Activated CD8-positive, alpha-beta memory T cell treated with anti-CD3 and anti-CD28 coated beads for 4 hours (primary cell): ENCODE data around the gene RFWD3.

Experiments used
- DNase-seq, 2 donors: peaks; one replicate each; pipeline ENCODE4 v3.0.0-alpha.2; 2020; ENCODE audit warnings: low read depth in 2 of 2

Gene RFWD3

DNA sequence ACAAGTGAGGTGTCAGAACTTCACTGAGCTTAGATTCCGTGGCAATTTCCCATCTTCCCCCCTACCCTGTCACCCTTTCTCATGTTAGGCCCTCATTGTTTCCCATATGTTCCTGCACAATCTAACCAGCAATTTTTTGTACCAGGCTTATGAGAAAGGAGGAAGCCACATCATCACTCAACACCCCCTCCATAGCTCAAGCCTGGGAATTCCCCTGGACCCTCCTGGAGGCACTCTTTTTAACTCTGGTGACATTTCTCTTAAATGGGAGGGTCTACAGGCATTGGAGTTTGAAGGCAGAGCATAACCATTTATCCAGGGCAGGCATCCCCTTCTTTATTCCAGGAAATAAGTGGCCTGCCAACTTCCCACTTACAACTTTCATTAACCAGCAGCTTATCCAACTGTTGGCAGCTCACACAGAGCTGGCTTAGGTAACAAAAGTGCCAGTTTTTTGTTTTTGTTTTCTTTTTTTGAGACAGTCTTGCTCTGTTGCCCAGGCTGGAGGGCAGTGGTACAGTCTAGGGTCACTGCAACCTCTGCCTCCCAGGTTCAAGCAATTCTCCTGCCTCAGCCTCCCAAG, 49.4 kb downstream of the RFWD3 start:
- DNase-seq: no peak

DNA sequence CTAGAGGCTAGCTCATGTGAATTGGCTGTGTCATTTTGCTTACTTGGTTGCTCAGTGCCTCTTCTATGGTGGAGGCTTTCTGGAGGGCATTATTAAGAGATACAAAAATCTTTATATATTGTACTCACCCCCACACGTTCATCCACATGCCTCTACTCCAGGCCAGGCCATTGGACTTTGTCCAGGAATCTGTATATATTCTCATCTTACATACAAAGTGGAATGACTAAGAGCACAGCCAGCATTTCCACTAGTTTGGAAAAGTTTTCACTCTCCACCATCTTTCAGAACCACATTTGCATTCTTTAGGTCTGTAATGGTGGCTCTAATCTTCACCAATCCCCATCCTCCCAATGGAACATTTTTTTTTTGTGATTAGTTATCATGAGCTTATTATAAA, 55.0 kb downstream of the RFWD3 start:
- no peak for DNase-seq

DNA sequence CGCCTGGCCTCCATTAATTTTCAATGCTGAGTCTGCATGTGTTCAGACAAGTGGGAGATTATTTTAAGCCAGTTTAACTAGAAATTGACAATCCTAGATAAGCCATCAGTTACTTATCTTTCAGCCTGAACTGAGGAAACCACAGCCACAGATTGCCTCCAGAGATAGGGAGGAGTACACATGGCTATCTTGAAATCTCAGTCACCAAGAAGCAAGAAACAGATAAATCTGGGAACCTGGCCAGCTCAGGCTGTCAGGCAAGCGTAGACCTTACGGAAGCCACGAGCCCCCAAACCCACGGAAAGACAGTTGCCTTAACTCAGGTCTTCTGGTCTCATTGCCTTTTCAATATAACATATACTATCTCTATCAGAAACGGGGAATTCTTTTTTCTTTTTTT, 57.7 kb downstream of the RFWD3 start:
- peak in 1 of 2 donors; percentile 31 for DNase-seq

DNA sequence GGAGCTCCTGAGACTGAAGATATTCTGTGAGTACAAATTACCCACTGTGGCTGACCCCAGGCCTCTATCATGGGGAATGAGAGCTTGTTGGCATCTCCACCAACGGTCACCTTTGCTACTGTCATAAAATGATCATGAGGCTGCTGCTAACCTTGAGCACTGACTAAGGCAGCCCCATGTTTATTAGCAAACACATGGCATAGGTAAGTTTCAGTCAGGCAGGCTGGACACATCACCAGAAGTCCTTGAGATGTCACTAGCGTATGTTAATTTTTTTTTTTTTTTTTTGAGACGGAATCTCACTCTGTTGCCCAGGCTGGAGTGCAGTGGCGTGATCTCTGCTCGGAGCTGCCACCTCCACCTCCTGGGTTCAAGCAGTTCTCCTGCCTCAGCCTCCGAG, 58.3 kb downstream of the RFWD3 start:
- DNase-seq: no peak

DNA sequence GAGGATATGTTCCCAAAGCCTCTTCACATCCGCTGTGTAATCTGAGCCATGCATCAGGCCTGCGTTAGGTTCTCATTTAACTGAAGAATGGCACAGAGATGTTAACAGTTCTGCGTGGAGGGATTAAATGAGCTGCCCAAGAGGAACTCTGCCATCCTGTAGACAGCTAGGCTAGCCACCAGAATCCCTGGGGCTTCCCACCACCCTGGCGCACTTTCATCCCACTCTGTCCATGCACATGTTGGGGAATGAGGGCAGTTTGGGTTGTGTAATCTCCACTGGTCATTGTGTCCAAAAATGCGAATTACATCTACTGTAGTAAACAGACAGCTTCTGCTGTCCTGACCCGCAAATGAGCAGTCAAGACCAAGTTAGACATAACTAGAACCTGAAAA, 58.7 kb downstream of the RFWD3 start:
- no peak for DNase-seq

DNA sequence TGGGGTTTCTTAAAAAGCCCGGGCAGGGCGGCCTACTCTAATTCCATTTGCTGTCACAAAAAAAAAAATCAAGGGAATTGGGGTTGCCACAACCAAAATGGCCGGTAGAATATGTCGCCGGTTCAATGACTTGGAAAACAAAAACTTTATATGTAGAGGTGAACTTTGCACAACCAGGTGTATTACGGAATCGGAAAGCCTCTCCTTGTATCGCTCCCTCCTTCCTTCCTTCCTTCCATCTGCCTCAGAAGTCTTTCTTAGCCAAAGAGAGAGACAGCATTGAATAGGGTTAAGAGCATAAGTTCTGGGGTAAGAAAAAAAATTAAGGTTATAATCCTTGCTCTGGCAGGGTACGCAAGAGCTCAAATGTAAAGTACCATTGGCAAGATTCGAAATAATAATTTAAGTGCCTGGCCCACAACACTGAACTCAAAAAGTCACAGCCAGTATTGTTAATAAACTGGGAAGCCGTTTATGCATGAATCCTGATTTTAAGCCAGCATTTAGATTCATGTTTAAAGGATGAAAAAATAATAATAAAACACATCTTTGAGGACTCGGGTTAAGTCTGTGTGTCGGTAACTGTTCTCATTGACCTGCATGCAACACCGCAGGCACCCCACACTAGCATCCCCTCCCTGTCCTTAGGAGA, 59.2 kb downstream of the RFWD3 start:
- no peak for DNase-seq

DNA sequence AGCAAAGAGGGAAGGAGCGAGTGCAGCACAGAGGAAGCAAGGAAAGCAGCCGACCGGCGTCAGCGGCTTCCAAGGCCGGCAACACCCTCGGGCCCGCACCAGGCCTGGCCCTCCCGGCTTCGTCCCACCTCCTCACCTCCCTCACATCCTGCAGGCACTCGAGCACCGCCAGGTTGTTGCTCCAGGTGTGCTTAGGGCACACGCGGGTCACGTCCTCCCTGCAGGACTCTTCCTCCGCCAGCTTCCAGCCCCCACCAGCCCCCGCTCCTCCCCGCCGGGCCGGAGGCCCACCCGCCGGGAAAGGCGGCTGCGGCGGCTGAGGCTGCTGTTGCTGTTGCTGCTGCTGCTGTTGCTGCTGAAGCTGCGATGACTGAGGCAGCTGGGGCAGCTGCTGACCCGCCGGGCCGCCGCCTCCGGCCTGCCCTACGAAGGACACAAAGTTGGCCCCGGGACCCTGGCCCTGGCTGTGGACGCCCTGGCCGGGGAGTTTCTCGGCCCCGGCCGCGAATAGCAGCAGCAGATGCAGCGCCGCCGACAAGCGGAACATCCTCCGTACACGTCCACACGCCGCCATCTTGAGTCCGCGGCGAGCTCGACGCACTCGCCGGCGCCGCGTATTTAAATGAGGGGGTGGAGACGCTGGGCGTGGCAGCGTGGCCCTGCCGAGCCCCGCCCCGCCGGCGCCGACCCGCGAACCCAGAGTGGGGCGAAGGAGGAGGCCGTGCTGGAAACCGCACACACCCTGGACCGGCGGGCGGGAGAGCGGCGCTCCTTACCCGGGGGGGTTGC, 60.0 kb downstream of the RFWD3 start, which contains the start of gene GLG1:
Gene GLG1, minus strand, starts transcription at position 594 of the 789 bp plus-strand sequence. Its CDS starts 20 bp downstream, at position 574.
- DNase-seq: peak; percentile 76 to 79

DNA sequence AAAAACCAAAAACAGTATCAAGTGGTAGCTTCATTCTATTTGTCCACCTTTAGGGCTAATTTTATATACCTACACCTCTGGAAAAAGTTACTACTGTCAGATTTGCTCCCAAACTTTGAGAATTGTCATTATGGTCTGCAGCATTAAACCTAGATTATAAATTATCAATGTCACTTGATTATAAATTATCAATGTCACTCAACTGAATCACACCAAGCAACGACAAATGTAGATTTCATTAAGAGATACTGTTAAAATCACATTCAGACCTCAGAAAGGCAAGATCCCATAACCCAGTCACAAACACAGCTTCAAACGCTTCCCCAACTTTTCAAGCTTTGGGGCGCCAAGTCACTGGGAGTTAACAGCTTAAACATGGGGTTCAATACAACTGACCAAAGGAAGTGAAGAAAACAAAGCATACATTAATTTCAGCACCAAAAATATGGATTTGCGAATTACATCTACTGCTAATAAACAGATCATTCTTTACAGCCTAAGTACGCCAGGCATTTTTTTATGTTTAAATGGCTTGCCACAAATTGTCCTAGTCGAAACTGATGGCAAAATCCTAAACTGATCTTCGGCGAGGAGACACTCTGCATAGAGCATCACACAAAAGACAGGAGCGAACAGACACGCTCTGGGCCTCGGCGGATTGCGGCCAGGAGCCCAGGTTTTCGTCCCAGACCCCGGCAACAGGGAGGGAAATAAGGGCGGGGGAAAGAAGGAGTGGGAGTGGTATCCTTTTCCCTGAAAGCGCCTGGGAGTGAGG, 60.7 kb downstream of the RFWD3 start:
- no peak for DNase-seq

DNA sequence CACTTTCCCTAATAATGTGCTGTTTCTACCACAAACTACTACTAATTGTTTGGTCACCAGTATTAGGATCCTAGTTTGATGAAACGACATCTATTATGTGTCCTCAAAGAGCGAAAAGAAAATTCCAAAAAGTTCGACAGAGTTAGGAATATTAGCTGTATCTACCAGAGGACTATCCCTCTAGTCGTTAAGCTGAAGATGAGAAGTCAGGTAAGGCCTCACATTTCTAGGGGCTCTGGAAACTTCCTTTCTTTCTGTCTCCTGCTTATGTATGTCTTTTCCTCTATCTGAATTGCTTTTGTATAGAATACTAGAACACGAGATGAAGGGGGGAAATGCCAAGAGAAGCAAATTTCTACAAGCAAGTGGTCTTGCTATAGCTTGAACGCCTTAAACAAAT, 61.3 kb downstream of the RFWD3 start:
- DNase-seq: no peak

DNA sequence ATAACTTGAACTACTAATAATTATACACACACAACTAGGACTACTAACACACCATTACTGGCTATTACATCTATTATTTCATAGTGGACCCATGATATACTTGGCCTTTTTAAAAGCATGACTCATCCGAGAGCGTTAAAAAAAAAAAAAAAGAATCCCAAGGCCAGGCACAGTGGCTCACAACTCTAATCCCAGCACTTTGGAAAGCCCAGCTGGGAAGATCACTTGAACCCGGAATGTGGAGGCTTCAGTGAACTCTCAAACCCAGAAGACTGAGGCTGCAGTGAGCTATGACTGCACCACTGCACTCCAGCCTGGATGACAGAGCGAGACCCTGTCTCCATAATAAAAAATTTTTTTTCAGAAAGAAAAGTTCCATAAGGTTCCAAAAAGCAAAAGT, 62.8 kb downstream of the RFWD3 start:
- no peak for DNase-seq

DNA sequence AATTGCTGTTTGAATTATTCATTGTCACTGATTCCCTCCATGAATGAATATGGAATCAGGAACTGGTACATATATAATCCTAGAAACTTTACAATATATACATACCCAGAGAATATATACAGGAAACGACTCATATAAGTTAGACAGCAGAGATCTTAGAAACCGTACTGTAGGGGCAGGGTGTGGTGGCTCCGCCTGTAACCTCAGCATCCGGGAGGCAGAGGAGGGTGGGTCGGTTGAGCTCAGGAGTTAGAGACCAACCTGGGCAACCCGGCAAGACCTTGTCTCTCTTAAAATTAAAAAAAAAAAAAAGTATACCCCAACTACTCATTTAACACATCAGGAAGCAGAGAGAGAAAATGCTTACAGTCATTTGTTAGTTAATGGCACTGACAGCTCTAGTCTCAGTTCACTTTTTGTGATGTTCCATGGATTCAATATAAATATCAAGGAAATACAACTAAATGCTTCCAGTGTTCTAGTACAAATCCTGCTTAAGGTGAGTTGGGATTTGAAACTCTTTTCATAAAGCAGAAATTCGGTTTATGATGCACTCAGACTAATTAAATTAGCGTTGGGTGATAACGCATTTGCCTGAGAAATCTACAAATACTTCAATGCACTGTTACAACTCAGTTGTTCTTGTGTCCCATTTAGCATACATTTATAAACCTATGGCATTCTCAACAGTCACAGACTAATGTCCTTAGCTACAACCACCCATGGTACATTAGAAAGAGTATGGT, 65.4 kb downstream of the RFWD3 start:
- peak in 1 of 2 donors; percentile 30 for DNase-seq

DNA sequence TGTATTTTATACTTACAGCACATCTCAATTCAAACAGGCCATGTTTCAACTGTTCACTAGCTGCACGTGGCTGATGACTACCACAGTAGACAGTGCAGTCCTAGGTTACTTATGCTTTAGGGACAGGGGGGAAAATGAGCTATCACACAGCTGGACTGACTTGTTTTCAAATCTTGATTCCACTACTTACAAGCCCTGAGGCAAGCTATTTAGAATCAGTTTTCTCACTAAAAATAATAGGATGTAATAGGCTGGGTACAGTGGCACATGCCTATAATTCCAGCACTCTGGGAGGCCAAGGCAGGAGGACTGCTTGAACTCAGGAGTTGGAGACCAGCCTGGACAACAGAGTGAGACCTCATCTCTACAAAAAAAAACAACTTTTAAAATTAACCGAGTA, 70.1 kb downstream of the RFWD3 start:
- no peak for DNase-seq

DNA sequence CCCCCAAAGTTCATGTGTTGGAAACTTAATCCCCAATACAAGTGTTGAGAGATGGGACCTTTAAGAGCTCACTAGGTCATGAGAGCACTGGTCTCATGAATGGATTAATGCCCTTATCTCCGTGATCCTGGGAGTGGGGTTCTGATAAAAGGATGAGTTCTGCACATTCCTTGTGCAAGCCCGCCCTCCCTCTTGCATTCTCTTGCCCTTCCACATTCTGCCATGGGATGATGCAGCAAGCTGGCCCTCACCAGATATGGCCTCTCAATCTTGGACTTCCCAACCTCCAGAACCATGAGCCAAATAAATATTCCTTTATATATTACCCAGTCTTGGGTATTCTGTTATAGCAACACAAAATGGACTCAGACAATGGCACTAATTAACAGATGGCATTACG, 73.8 kb downstream of the RFWD3 start:
- no peak for DNase-seq

DNA sequence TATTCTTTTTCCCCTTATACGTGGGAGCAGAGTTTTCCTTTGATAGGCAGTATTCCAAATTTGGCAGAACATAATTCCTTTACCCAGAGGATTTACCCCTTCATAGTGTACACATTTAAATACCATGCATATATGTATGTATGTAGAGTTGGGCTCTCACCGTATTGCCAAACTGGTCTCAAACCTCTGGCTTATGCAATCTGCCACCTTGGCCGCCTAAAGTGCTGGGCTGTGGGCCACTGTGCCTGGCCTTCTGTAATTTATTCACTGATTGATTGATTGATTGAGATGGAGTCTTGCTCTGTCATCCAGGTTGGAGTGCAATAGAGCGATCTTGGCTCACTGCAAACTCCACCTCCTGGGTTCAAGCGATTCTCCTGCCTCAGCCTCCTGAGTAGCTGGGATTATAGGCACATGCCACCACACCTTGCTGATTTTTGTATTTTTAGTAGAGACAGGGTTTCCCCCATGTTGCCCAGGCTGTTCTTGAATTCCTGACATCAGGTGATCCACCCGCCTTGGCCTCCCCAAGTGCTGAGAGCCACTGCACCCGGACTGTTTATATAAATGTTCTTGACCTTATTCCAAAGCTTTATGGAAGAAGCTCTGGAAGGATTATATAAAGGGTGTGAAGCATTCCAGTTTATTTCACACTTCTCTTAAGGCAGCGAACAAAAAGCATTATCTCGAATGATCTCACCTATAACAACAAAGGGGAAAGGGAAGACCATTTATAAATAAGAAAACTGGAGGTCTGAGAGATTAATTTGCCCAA, 74.6 kb downstream of the RFWD3 start:
- no peak for DNase-seq

DNA sequence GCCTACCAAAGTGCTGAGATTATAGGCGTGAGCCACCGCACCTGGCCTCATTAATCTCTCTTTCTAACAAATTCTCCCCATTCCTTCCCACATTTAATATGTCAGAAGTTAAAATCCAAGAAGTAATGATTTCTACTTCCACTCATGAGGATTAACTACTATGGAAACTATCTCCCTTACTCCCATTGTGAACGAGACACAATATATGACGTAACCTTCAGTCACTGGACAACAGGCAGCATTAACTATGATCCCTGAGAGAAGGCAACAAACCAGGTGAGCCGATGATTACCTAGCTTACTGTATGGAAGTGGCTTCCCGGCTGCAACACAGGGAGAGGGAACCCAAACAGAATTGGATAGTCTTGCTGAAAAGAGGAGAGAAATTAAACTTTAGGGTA, 79.7 kb downstream of the RFWD3 start:
- DNase-seq: no peak

DNA sequence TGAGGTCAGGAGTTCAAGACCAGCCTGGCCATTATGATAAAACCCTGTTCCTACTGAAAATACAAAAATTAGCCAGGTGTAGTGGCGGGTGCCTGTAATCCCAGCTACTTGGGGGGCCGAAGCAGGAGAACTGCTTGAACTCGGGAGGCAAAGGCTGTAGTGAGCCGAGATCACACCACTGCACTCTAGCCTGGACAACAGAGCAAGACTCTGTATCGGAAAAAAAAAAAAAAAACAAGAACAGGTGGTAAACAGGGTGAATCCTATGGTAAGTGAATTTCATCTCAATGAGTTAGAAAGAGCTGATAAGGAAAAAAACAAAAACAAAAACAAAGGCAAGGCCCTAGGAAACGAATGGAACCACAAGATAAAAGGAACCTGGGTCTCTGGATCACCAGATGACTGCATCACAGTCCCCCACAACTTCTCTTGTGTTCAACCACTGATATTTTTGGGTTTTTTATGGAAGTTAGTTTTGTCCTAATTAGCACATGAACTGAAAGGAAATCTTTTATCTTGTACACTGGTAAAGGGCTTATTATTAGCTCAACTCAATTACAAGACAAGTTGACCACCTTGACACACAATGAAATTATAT, 80.7 kb downstream of the RFWD3 start:
- no peak for DNase-seq

DNA sequence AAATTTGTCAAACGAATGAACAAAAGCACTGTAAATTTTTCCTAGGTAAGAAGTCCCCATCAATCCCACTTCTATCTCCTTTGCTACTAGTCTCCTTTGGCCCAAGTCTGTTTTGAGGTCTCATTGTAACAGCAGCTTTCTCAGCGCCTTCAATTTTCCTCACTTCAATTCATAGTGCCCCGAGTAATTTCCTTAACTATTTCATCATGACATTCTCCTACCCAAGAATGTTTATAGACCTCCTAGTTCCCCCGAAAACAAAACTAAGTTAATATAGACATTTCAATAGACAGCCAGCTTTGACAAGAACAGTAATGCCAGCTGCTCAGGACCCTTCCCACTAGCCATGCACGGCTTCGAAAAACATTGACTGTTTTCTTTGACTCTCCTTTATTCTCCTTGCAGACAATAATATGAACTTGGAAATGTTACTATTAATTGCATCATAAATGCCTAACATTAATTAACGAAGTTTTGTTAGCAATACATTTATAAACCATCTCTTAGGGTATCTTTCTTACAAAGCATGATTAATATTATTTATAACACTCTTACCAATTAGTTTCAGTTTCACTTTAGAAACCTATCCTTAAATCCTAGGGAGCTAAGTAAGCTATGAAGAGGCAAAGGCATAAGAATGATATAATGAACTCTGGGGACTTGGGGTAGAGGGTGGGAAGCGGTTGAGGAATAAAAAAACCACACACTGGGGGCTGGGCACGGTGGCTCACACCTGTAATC, 82.6 kb downstream of the RFWD3 start:
- no peak for DNase-seq

DNA sequence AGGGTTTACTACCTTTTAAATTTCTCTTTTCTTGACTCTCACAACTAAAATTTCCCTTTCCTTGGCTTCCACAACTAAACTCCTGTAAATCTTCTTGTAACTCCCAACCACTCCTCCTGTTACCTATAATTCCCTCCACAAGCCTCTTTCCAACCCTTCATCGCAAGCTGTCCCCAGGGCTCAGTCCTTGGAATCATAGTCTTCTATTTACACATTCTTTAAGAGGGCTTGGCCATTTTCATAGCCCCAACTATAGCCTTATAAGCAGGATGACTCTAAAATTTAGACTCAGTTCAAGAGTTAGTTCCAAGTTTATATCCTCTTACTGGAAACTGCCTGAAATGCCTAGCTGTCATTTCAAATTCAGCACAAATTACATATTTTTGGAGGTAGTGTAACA, 83.7 kb downstream of the RFWD3 start:
- DNase-seq: no peak

DNA sequence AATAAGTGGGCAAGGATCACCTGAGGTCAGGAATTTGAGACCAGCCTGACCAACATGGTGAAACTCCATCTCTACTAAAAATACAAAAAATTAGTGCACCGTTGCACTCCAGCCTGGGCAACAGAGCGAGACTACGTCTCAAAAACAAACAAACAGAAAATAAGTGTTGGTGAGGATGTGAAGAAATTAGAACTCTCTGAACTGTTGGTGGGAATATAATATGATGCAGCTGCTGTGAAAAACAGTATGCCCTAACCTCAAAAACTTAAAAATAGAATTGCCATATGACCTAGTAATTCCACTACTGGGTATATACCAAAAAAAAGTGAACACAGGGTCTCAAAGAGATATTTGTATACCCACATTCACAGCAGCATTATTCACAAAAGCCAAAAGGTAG, 85.8 kb downstream of the RFWD3 start:
- DNase-seq: no peak

DNA sequence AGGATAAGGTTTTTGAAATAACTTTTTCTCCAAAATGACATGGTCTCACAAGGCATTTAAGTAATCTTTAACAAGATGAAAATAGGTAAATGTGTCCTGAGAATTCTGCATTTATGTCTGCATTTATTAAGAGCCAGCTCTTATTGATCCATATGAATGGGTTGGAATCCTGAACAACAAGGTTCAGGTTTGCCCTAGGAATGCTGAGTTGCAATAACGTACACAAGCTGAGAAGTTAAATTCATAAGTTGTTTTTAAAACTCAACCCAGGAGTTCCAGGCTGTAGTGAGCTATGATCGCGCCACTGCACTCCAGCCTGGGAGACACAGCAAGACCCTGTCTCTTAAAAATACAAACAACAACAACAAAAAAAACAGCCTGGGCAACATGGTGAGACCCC, 87.8 kb downstream of the RFWD3 start:
- no peak for DNase-seq
